HCT116 (cell line): ENCODE results near the gene TAC3. TPM values are rescaled to one million over a fixed set of nuclear protein-coding genes. Genes with fewer than 3 reads are reported as not detected.
"Not testable (repeated sequence)": the region's sequence is repeated elsewhere in the genome, so short reads cannot be mapped to it uniquely, and the experiment has no call there.

Experiments
- ATAC-seq: fragments of 200-7000 bp; cut with Tn5 transposase; 2 replicates; pipeline ENCODE4 v1.9.1; 2020; ENCODE audit warnings: mild to moderate bottlenecking, moderate library complexity
- BruUV-seq: library from RNA; stranded (reverse); fragments of 400-500 nt; replicated peaks from 2 replicates; lab custom pipeline; 2021; lab: Mats Ljungman, UMichigan
- CTCF ChIA-PET: fragments of 300-600 bp; sonication (Branson Sonifier 250); formaldehyde crosslinking; loops from one replicate; lab custom pipeline; 2021; ENCODE audit warnings: antibody characterized with exemption; lab: Charles Lee
- POLR2A ChIA-PET: fragments of 300-600, 350-600 bp; sonication (Branson Sonifier 250); formaldehyde crosslinking; loops from one replicate; lab custom pipeline; 2021; ENCODE audit warnings: antibody characterized with exemption; lab: Charles Lee
- RAD21 ChIA-PET, 2 experiments: fragments of 300-600 bp; sonication (Branson Sonifier 250); formaldehyde crosslinking; loops; one replicate each; lab custom pipeline; 2023; ENCODE audit warnings: low total read pairs in 2 of 2; ENCODE audit not compliant: uncharacterized antibody in 2 of 2, unreplicated experiment in 2 of 2, low non-redundant PET in 1 of 2; lab: Charles Lee
- DNase-seq: peaks from one replicate; pipeline ENCODE4 v3.0.0-alpha.2; 2010; ENCODE audit warnings: low read depth, low spot score
- H2AFZ ChIP-seq: fragments of 200-600 bp; shearing (Covaris generic), sonication (generic); 2 replicates; pipeline ENCODE4 v1.6.1; 2017; ENCODE audit warnings: low read depth, mixed run types, mixed read lengths, antibody characterized with exemption, low read length; ENCODE audit not compliant: poor library complexity, severe bottlenecking
- H3K27ac ChIP-seq: 2 replicates; pipeline ENCODE4 v1.5.1; 2012; ENCODE audit warnings: low read depth, low read length
- H3K27me3 ChIP-seq: fragments of 200-600 bp; sonication (generic); 2 replicates; pipeline ENCODE4 v1.6.1; 2016; ENCODE audit warnings: mixed run types, low read length, mixed read lengths; ENCODE audit not compliant: insufficient read depth
- H3K36me3 ChIP-seq, 2 experiments: fragments of 200-500 bp in 1 of 2; fragments of 200-600 bp in 1 of 2; sonication (Bioruptor generic) in 1 of 2; sonication (generic) in 1 of 2; 2 replicates each; pipeline versions ENCODE4 v1.5.1 to v1.6.1; 2014 to 2016; ENCODE audit warnings: low read length in 2 of 2, inconsistent platforms in 1 of 2, mixed read lengths in 1 of 2, mixed run types in 1 of 2; ENCODE audit not compliant: insufficient read depth in 2 of 2, control insufficient read depth in 1 of 2
- H3K4me1 ChIP-seq, 2 experiments: fragments of 200-600 bp in 1 of 2; sonication (generic) in 1 of 2; 2 replicates each; pipeline versions ENCODE4 v1.5.1 to v1.6.1; 2012 to 2017; ENCODE audit warnings: low read length in 2 of 2, inconsistent platforms in 1 of 2, mild to moderate bottlenecking in 1 of 2, mixed read lengths in 1 of 2, mixed run types in 1 of 2, moderate library complexity in 1 of 2; ENCODE audit not compliant: insufficient read depth in 2 of 2, control insufficient read depth in 1 of 2
- H3K4me2 ChIP-seq: fragments of 200-600 bp; sonication (generic); 2 replicates; pipeline ENCODE4 v1.6.1; 2017; ENCODE audit warnings: mixed run types, low read length, mixed read lengths
- H3K4me3 ChIP-seq, 2 experiments: fragments of 200-600 bp in 1 of 2; sonication (generic) in 1 of 2; replicated peaks in 1 of 2; 2 replicates each; pipeline ENCODE4 v1.5.1; 2011 to 2016; ENCODE audit warnings: low read length in 2 of 2, control low read depth in 1 of 2, low read depth in 1 of 2, mild to moderate bottlenecking in 1 of 2, mixed read lengths in 1 of 2, mixed run types in 1 of 2
- H3K79me2 ChIP-seq: fragments of 200-600 bp; sonication (generic); 2 replicates; pipeline ENCODE4 v1.6.1; 2017; ENCODE audit warnings: mild to moderate bottlenecking, mixed run types, low read length, moderate library complexity, mixed read lengths; ENCODE audit not compliant: insufficient read depth
- H3K9ac ChIP-seq: fragments of 200-600 bp; sonication (generic); 2 replicates; pipeline ENCODE4 v1.6.1; 2016; ENCODE audit warnings: low read length, mixed read lengths
- H3K9me2 ChIP-seq: fragments of 200-600 bp; sonication (generic), shearing (Covaris generic); 2 replicates; pipeline ENCODE4 v1.6.1; 2017; ENCODE audit warnings: mixed run types, mild to moderate bottlenecking, moderate library complexity; ENCODE audit not compliant: insufficient read depth
- H3K9me3 ChIP-seq, 2 experiments: fragments of 200-500 bp in 1 of 2; fragments of 200-600 bp in 1 of 2; sonication (Bioruptor generic) in 1 of 2; sonication (generic) in 1 of 2; 2 replicates each; pipeline ENCODE4 v1.6.1; 2014 to 2017; ENCODE audit warnings: low read length in 2 of 2, mixed read lengths in 2 of 2, inconsistent platforms in 1 of 2, low read depth in 1 of 2, mild to moderate bottlenecking in 1 of 2, mixed run types in 1 of 2, moderate library complexity in 1 of 2; ENCODE audit not compliant: control insufficient read depth in 1 of 2, insufficient read depth in 1 of 2
- H4K20me1 ChIP-seq: fragments of 200-600 bp; sonication (generic), shearing (Covaris generic); 2 replicates; pipeline ENCODE4 v1.6.1; 2017; ENCODE audit warnings: mixed run types, mild to moderate bottlenecking, moderate library complexity; ENCODE audit not compliant: insufficient read depth
- CBX3 ChIP-seq: IDR thresholded peaks from 2 replicates; pipeline ENCODE4 v1.6.1; 2012; ENCODE audit warnings: low read depth
- ELF1 ChIP-seq: IDR thresholded peaks from 2 replicates; pipeline ENCODE4 v1.6.1; 2012; ENCODE audit warnings: low read depth, borderline replicate concordance
- FOSL1 ChIP-seq: IDR thresholded peaks from 2 replicates; pipeline ENCODE4 v1.6.1; 2012; ENCODE audit warnings: low read depth
- JUND ChIP-seq: IDR thresholded peaks from 2 replicates; pipeline ENCODE4 v1.6.1; 2012
- POLR2AphosphoS5 ChIP-seq: IDR thresholded peaks from 2 replicates; pipeline ENCODE4 v1.6.1; 2011; ENCODE audit warnings: mild to moderate bottlenecking, low read depth, low read length, moderate library complexity
- SIN3A ChIP-seq: IDR thresholded peaks from 2 replicates; pipeline ENCODE4 v1.6.1; 2012; ENCODE audit warnings: low read depth
- SP1 ChIP-seq: IDR thresholded peaks from 2 replicates; pipeline ENCODE4 v1.6.1; 2012; ENCODE audit warnings: low read depth
- SRF ChIP-seq: IDR thresholded peaks from 2 replicates; pipeline ENCODE4 v1.6.1; 2012; ENCODE audit warnings: low read depth
- TCF7L2 ChIP-seq: IDR thresholded peaks from 2 replicates; pipeline ENCODE4 v1.7.0; 2011; ENCODE audit warnings: borderline replicate concordance, inconsistent platforms; ENCODE audit not compliant: insufficient read depth, insufficient read length; ENCODE audit errors: extremely low read depth
- YY1 ChIP-seq: IDR thresholded peaks from 2 replicates; pipeline ENCODE4 v1.6.1; 2011; ENCODE audit warnings: low read length, low read depth, moderate library complexity, mild to moderate bottlenecking; ENCODE audit not compliant: insufficient replicate concordance; ENCODE audit errors: extremely low read depth
- ZNF274 ChIP-seq: fragments of 200-500 bp; sonication (Bioruptor generic); IDR thresholded peaks from 2 replicates; pipeline ENCODE4 v1.6.1; 2014; ENCODE audit warnings: mild to moderate bottlenecking, low read depth, low read length, inconsistent platforms
- intact Hi-C: fragments of 100-400 bp; cut with micrococcal nuclease; formaldehyde crosslinking; loops from 2 replicates; pipeline ENCODE4 v1.10.0; 2022
- total RNA-seq: library from RNA; stranded (reverse); gene quantifications from one replicate; pipeline ENCODE4 v1.2.1, GENCODE V29; 2021; ENCODE audit not compliant: unreplicated experiment
- TF ChIP-seq, protein P1 (sequence below): IDR thresholded peaks from 2 replicates; pipeline ENCODE4 v1.6.1; 2012
- TF ChIP-seq, protein P2 (sequence below), 3 experiments: fragments of 200-600 bp in 1 of 3; sonication (generic) in 1 of 3; IDR thresholded peaks in 2 of 3; conservative IDR thresholded peaks in 1 of 3; 2 replicates each; pipeline ENCODE4 v1.5.1; 2012 to 2017; ENCODE audit warnings: low read depth in 2 of 3, low read length in 2 of 3, antibody characterized with exemption in 1 of 3, borderline replicate concordance in 1 of 3, control low read depth in 1 of 3, mild to moderate bottlenecking in 1 of 3, mixed read lengths in 1 of 3, mixed run types in 1 of 3, moderate library complexity in 1 of 3; ENCODE audit not compliant: insufficient read depth in 1 of 3

TAC3 gene
- total RNA-seq, 1 experiment from 2014 or later, result not detected

- TF ChIP-seq YY1 (no peak), ZNF274 (no peak), POLR2AphosphoS5 (no peak)
Observed at GRCh38 chr12:56987011-56987410, 29.3 kb downstream of the TAC3 start (continued).

GRCh38 chr12:56985714-56986113 lies 30.6 kb downstream of the TAC3 start:
- RAD21 ChIA-PET, result interaction anchor here (0.6 to 0.7 kb wide), 3 partner anchors 127 to 146 kb away, joined by 3 to 6 read pairs (median 5); no protein-coding TSS in a partner anchor
- POLR2A ChIA-PET, result interaction anchor here (0.5 to 0.6 kb wide), 2 partner anchors 260 to 298 kb away, joined by 3 read pairs; partner anchors contain the start of genes NACA and PTGES3
- peak overlapping the region; percentile 49 for H3K9ac ChIP-seq
- not testable (repeated sequence) for H3K27me3 ChIP-seq, H3K4me3 ChIP-seq, H3K36me3 ChIP-seq, H3K9me3 ChIP-seq, BruUV-seq, H4K20me1 ChIP-seq, H2AFZ ChIP-seq, H3K9me2 ChIP-seq, H3K79me2 ChIP-seq
- DNase-seq (peak; percentile 73), ATAC-seq (peak; percentile 97)
- TF ChIP-seq CBX3, result 0 out of 2 replicates have a peak, but pooled peaks have one; percentile 50
- peak; percentile 83 for TF ChIP-seq FOSL1
- TF ChIP-seq JUND, result peak; percentile 86
- peak; percentile 47 for TF ChIP-seq SP1
- TF ChIP-seq, protein P1, sequence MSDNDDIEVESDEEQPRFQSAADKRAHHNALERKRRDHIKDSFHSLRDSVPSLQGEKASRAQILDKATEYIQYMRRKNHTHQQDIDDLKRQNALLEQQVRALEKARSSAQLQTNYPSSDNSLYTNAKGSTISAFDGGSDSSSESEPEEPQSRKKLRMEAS, result peak; percentile 87
- H3K4me1 ChIP-seq, result peaks cover 6 to 27% of the 10 kb centered on the region in 2 experiments; a peak in 3 of 4 replicates
- CTCF ChIA-PET, result interaction anchor here (0.6 to 4.2 kb wide), 7 partner anchors 11 to 349 kb away, joined by 3 to 36 read pairs (median 5); partner anchors contain the start of gene HSD17B6
- intact Hi-C loops, result loop anchor here (2.0 to 5.0 kb wide), 2 partner anchors 38 to 223 kb away; partner anchors contain the start of gene HSD17B6
- peak overlapping the region; percentile 67 for H3K4me2 ChIP-seq
- H3K27ac ChIP-seq, result 0 out of 2 replicates have a peak overlapping the region, but pooled peaks have one; percentile 19

GRCh38 chr12:56983386-56983785 lies 32.9 kb downstream of the TAC3 start:
- no peak overlapping the region for H3K9ac ChIP-seq
- peaks cover 6 to 27% of the 10 kb centered on the region in 2 experiments; a peak in 3 of 4 replicates for H3K4me1 ChIP-seq
- H3K4me3 ChIP-seq, result no peak overlapping the region
- H2AFZ ChIP-seq, result no peak overlapping the region
- H3K27ac ChIP-seq, result no peak overlapping the region
- TF ChIP-seq JUND, result no peak
- no peak for TF ChIP-seq TCF7L2
- TF ChIP-seq, protein P2, sequence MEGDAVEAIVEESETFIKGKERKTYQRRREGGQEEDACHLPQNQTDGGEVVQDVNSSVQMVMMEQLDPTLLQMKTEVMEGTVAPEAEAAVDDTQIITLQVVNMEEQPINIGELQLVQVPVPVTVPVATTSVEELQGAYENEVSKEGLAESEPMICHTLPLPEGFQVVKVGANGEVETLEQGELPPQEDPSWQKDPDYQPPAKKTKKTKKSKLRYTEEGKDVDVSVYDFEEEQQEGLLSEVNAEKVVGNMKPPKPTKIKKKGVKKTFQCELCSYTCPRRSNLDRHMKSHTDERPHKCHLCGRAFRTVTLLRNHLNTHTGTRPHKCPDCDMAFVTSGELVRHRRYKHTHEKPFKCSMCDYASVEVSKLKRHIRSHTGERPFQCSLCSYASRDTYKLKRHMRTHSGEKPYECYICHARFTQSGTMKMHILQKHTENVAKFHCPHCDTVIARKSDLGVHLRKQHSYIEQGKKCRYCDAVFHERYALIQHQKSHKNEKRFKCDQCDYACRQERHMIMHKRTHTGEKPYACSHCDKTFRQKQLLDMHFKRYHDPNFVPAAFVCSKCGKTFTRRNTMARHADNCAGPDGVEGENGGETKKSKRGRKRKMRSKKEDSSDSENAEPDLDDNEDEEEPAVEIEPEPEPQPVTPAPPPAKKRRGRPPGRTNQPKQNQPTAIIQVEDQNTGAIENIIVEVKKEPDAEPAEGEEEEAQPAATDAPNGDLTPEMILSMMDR (IDR thresholded peaks at IDR 0.05 in 2 of 3, conservative IDR thresholded peaks at IDR 0.05 in 1 of 3; ENCODE audit: borderline replicate concordance in 1 of 3, insufficient read depth in 1 of 3, low read depth in 2 of 3, low read length in 2 of 3), result no peak
- no peak for TF ChIP-seq SRF
- no peak for TF ChIP-seq SIN3A
- no peak for TF ChIP-seq ELF1
- no peak for TF ChIP-seq SP1
- no peak for TF ChIP-seq FOSL1
- ChIA-PET RAD21 (no interaction called here), POLR2A (no interaction called here), CTCF (no interaction called here)
- H3K27me3 ChIP-seq, result no peaks in the 10 kb centered on the region
- no peak for ATAC-seq
- no TSS peak for BruUV-seq
- no peak for DNase-seq
- intact Hi-C loops, result no loop called here
- no peaks in the 10 kb centered on the region for H3K36me3 ChIP-seq
- H3K4me2 ChIP-seq, result no peak overlapping the region
- H4K20me1 ChIP-seq, result no peaks in the 10 kb centered on the region
- H3K9me2 ChIP-seq, result no peaks in the 10 kb centered on the region
- H3K9me3 ChIP-seq, result no peaks in the 10 kb centered on the region
- no peaks in the 10 kb centered on the region for H3K79me2 ChIP-seq
